IMR-90 (cell line): ENCODE measurements around the gene CIAO3. TPM values are rescaled to one million over a fixed set of nuclear protein-coding genes. Genes with fewer than 3 reads are reported as not detected.

ENCODE experiments used
- ATAC-seq: fragments of 200-7000 bp; cut with Tn5 transposase; 2 replicates; pipeline ENCODE4 v1.9.1; 2020; ENCODE audit warnings: low read depth, mild to moderate bottlenecking, moderate library complexity
- BruUV-seq: library from RNA; stranded (reverse); fragments of 400-500 nt; replicated peaks from 2 replicates; lab custom pipeline; 2021; lab: Mats Ljungman, UMichigan
- CTCF ChIA-PET: fragments of 300-600 bp; formaldehyde crosslinking; extraction: SDS; loops from one replicate; lab custom pipeline; 2021; ENCODE audit warnings: antibody characterized with exemption; lab: Yijun Ruan, JAX
- POLR2A ChIA-PET: fragments of 300-600 bp; sonication (Branson Sonifier 250); formaldehyde crosslinking; loops from one replicate; lab custom pipeline; 2022; ENCODE audit warnings: antibody characterized with exemption; ENCODE audit not compliant: unreplicated experiment; lab: Charles Lee
- DNase-seq: peaks from one replicate; pipeline ENCODE4 v3.0.0; 2013
- H2AFZ ChIP-seq: replicated peaks from 2 replicates; pipeline ENCODE3; 2013; ENCODE audit warnings: low read length, mild to moderate bottlenecking; ENCODE audit not compliant: poor library complexity
- H2AK5ac ChIP-seq: 2 replicates; pipeline ENCODE4 v1.6.1; 2013; ENCODE audit warnings: low read depth, low read length, inconsistent platforms
- H2AK9ac ChIP-seq: replicated peaks from 2 replicates; pipeline ENCODE3; 2013; ENCODE audit warnings: mild to moderate bottlenecking, low read depth, low read length, moderate library complexity; ENCODE audit not compliant: poor library complexity
- H2BK120ac ChIP-seq: 2 replicates; pipeline ENCODE4 v1.6.1; 2013; ENCODE audit warnings: low read depth, low read length, inconsistent platforms
- H2BK15ac ChIP-seq: 3 replicates; pipeline ENCODE4 v1.6.1; 2013; ENCODE audit warnings: low read depth, low read length, inconsistent platforms
- H2BK20ac ChIP-seq: 2 replicates; pipeline ENCODE4 v1.6.1; 2013; ENCODE audit warnings: low read depth, mild to moderate bottlenecking, inconsistent platforms, low read length, moderate library complexity
- H2BK5ac ChIP-seq: 2 replicates; pipeline ENCODE4 v1.6.1; 2013; ENCODE audit warnings: mild to moderate bottlenecking, low read depth, low read length, inconsistent platforms; ENCODE audit not compliant: poor library complexity, severe bottlenecking
- H3K14ac ChIP-seq: replicated peaks from 2 replicates; pipeline ENCODE4 v1.6.1; 2013; ENCODE audit warnings: low read depth, low read length, inconsistent platforms
- H3K18ac ChIP-seq: 2 replicates; pipeline ENCODE4 v1.6.1; 2013; ENCODE audit warnings: low read depth, low read length, control low read depth
- H3K23ac ChIP-seq: 2 replicates; pipeline ENCODE4 v1.6.1; 2013; ENCODE audit warnings: low read depth, low read length, inconsistent platforms
- H3K27ac ChIP-seq: 2 replicates; pipeline ENCODE4 v1.5.1; 2013; ENCODE audit warnings: mild to moderate bottlenecking, control low read depth, low read length; ENCODE audit not compliant: insufficient read depth
- H3K27me3 ChIP-seq: 2 replicates; pipeline ENCODE4 v1.6.1; 2013; ENCODE audit warnings: low read length; ENCODE audit not compliant: control insufficient read depth, insufficient read depth
- H3K36me3 ChIP-seq: 2 replicates; pipeline ENCODE4 v1.6.1; 2013; ENCODE audit warnings: low read length, mixed read lengths; ENCODE audit not compliant: control insufficient read depth, insufficient read depth
- H3K4ac ChIP-seq: 2 replicates; pipeline ENCODE4 v1.6.1; 2013; ENCODE audit warnings: low read depth, low read length, inconsistent platforms
- H3K4me1 ChIP-seq: 2 replicates; pipeline ENCODE4 v1.6.1; 2013; ENCODE audit warnings: low read length, mixed read lengths; ENCODE audit not compliant: control insufficient read depth, insufficient read depth
- H3K4me2 ChIP-seq: 2 replicates; pipeline ENCODE4 v1.6.1; 2013; ENCODE audit warnings: low read depth, mild to moderate bottlenecking, control low read depth, low read length, moderate library complexity
- H3K4me3 ChIP-seq: 2 replicates; pipeline ENCODE4 v1.5.1; 2013; ENCODE audit warnings: low read depth, mild to moderate bottlenecking, control low read depth, low read length, moderate library complexity; ENCODE audit not compliant: insufficient read depth
- H3K56ac ChIP-seq: 2 replicates; pipeline ENCODE4 v1.6.1; 2013; ENCODE audit warnings: low read length, inconsistent platforms; ENCODE audit not compliant: insufficient read depth; ENCODE audit errors: extremely low read depth
- H3K79me1 ChIP-seq, 2 experiments: 2 replicates each; pipeline ENCODE4 v1.6.1; 2013; ENCODE audit warnings: low read length in 2 of 2, inconsistent platforms in 1 of 2, low read depth in 1 of 2
- H3K9ac ChIP-seq: 2 replicates; pipeline ENCODE4 v1.6.1; 2013; ENCODE audit warnings: low read depth, low read length, control low read depth
- H3K9me1 ChIP-seq: 2 replicates; pipeline ENCODE4 v1.6.1; 2013; ENCODE audit warnings: low read length, inconsistent platforms; ENCODE audit not compliant: insufficient read depth
- H3K9me3 ChIP-seq: 2 replicates; pipeline ENCODE4 v1.6.1; 2013; ENCODE audit warnings: low read length; ENCODE audit not compliant: control insufficient read depth, insufficient read depth
- H4K20me1 ChIP-seq: 2 replicates; pipeline ENCODE4 v1.6.1; 2013; ENCODE audit warnings: low read length, inconsistent platforms; ENCODE audit not compliant: insufficient read depth
- H4K5ac ChIP-seq: 2 replicates; pipeline ENCODE4 v1.6.1; 2013; ENCODE audit warnings: mild to moderate bottlenecking, low read depth, low read length, control low read depth
- H4K8ac ChIP-seq, 2 experiments: 2 replicates each; pipeline ENCODE4 v1.6.1; 2013; ENCODE audit warnings: low read depth in 2 of 2, low read length in 2 of 2, control low read depth in 1 of 2, inconsistent platforms in 1 of 2
- H4K91ac ChIP-seq: 2 replicates; pipeline ENCODE4 v1.6.1; 2013; ENCODE audit warnings: low read depth, low read length, inconsistent platforms; ENCODE audit not compliant: insufficient read depth
- BHLHE40 ChIP-seq: fragments of 150-350 bp; IDR thresholded peaks from 2 replicates; pipeline ENCODE4 v1.6.1; 2016; ENCODE audit warnings: mild to moderate bottlenecking, low read depth, low read length
- CEBPB ChIP-seq: IDR thresholded peaks from 2 replicates; pipeline ENCODE4 v1.6.1; 2012; ENCODE audit warnings: low read depth, low read length, improper control_type of control experiment
- CHD1 ChIP-seq: IDR thresholded peaks from 2 replicates; pipeline ENCODE4 v1.6.1; 2012; ENCODE audit warnings: low read depth, low read length, improper control_type of control experiment
- FOS ChIP-seq: fragments of 150-350 bp; IDR thresholded peaks from 2 replicates; pipeline ENCODE4 v1.6.1; 2016; ENCODE audit warnings: low read depth, low read length
- MAFK ChIP-seq: IDR thresholded peaks from 2 replicates; pipeline ENCODE4 v1.6.1; 2012; ENCODE audit warnings: low read depth, low read length, improper control_type of control experiment
- MAZ ChIP-seq: IDR thresholded peaks from 2 replicates; pipeline ENCODE4 v1.6.1; 2012; ENCODE audit warnings: low read depth, mild to moderate bottlenecking, low read length, improper control_type of control experiment, moderate library complexity, borderline replicate concordance
- MXI1 ChIP-seq: IDR thresholded peaks from 2 replicates; pipeline ENCODE4 v1.6.1; 2012; ENCODE audit warnings: low read depth, mild to moderate bottlenecking, low read length, moderate library complexity, borderline replicate concordance
- NFE2L2 ChIP-seq: fragments of 150-350 bp; IDR thresholded peaks from 2 replicates; pipeline ENCODE4 v1.6.1; 2016; ENCODE audit warnings: low read depth, mild to moderate bottlenecking, low read length
- POLR2A ChIP-seq: IDR thresholded peaks from 2 replicates; pipeline ENCODE4 v1.6.1; 2012; ENCODE audit warnings: mild to moderate bottlenecking, low read depth, low read length
- RAD21 ChIP-seq: IDR thresholded peaks from 2 replicates; pipeline ENCODE4 v1.6.1; 2012; ENCODE audit warnings: low read length, improper control_type of control experiment
- RCOR1 ChIP-seq: IDR thresholded peaks from 2 replicates; pipeline ENCODE4 v1.6.1; 2012; ENCODE audit warnings: mild to moderate bottlenecking, low read length, improper control_type of control experiment; ENCODE audit not compliant: insufficient replicate concordance
- RFX5 ChIP-seq: IDR thresholded peaks from 2 replicates; pipeline ENCODE4 v1.8.0; 2012; ENCODE audit warnings: low read depth, mild to moderate bottlenecking, low read length, moderate library complexity
- SMC3 ChIP-seq: fragments of 150-350 bp; IDR thresholded peaks from 2 replicates; pipeline ENCODE4 v1.6.1; 2016; ENCODE audit warnings: low read depth, mild to moderate bottlenecking, antibody characterized with exemption, low read length, moderate library complexity
- USF2 ChIP-seq: fragments of 150-350 bp; IDR thresholded peaks from 2 replicates; pipeline ENCODE4 v1.6.1; 2017; ENCODE audit warnings: mild to moderate bottlenecking, antibody characterized with exemption, low read length, low read depth
- WGBS, 2 experiments: methylation state at CpG; one replicate each; pipeline versions ENCODE4 v1.1.5 to v1.1.7; 2013; ENCODE audit warnings: missing lambda C conversion rate in 2 of 2; ENCODE audit not compliant: insufficient read length in 1 of 2; ENCODE audit errors: extremely low coverage in 2 of 2; 5-methylcytosine and 5-hydroxymethylcytosine counted together
- dilution Hi-C: fragments of 300-500 bp; cut with HindIII; formaldehyde crosslinking; loops from one replicate; pipeline ENCODE4 v1.14.3; 2018; ENCODE audit warnings: low sequenced_read_pairs; ENCODE audit not compliant: unreplicated experiment
- in situ Hi-C: fragments of 300-500 bp; cut with MboI; formaldehyde crosslinking; loops from 3 replicates; pipeline ENCODE4 v1.14.3; 2019; ENCODE audit warnings: low sequenced_read_pairs, inconsistent platforms, mixed read lengths
- intact Hi-C: fragments of 100-400 bp; cut with micrococcal nuclease; formaldehyde crosslinking; loops from 2 replicates; pipeline ENCODE4 v1.10.0; 2022
- polyA plus RNA-seq, 3 experiments: library from polyadenylated mRNA; depleted of rRNA; stranded (reverse); fragments of >200 nt; gene quantifications; 2 replicates each; pipeline ENCODE4 v1.2.3, GENCODE V29; 2012; ENCODE audit warnings: low replicate concordance in 1 of 3
- total RNA-seq: library from RNA; depleted of rRNA; stranded (reverse); fragments of >200 nt; gene quantifications from 2 replicates; pipeline ENCODE4 v1.2.3, GENCODE V29; 2012
- TF ChIP-seq, protein P1 (sequence below): conservative IDR thresholded peaks from 2 replicates; pipeline ENCODE4 v1.5.1; 2012; ENCODE audit warnings: mild to moderate bottlenecking, low read depth, low read length, improper control_type of control experiment
- TF ChIP-seq, protein P2 (sequence below): fragments of 150-350 bp; IDR thresholded peaks from 2 replicates; pipeline ENCODE4 v1.6.1; 2016; ENCODE audit warnings: low read depth, mild to moderate bottlenecking, low read length, moderate library complexity, borderline replicate concordance

The CIAO3 gene
- total and polyA plus RNA-seq, 2 of the 4 experiments (the other 2 are of a cell fraction) = 17.0 to 20.2 TPM

DNA sequence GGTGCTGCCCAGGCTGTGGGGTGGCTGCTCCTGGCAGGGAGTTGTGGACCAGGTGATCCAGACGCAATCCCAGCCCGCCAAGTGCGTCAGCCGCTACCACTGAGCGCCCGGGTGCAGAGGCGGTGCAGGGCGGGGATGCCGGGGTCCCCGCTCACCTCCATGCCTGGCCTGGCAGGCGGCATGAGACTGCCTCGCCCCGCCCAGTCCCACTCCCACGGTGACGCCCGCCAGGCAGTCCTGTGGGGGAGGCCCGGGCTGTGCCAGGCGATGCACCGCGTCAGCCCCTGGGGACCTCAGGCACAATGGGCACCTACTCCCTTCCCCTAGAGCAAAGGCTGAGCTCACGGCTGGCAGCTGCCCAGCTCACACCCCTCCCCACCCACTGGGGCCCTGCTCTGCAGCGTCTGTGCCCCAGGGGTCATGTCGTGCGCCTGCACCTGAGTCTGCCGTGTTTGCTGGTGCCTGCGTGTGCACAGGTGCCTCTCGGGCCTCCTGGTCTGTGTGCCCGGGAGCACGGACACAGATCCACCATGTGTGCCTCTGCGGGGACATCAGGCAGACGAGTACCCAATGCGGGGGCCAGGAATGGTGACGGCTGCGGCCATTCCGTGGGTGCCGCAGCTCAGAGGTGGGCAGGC is 42.1 kb upstream of the CIAO3 start:
- TF ChIP-seq USF2 (no peak), FOS (no peak), POLR2A (no peak), RFX5 (no peak), CHD1 (no peak), SMC3 (no peak), CEBPB (no peak), MAZ (no peak), BHLHE40 (no peak), RAD21 (no peak), RCOR1 (no peak), MXI1 (no peak), NFE2L2 (no peak), MAFK (no peak)
- TF ChIP-seq, protein P1, sequence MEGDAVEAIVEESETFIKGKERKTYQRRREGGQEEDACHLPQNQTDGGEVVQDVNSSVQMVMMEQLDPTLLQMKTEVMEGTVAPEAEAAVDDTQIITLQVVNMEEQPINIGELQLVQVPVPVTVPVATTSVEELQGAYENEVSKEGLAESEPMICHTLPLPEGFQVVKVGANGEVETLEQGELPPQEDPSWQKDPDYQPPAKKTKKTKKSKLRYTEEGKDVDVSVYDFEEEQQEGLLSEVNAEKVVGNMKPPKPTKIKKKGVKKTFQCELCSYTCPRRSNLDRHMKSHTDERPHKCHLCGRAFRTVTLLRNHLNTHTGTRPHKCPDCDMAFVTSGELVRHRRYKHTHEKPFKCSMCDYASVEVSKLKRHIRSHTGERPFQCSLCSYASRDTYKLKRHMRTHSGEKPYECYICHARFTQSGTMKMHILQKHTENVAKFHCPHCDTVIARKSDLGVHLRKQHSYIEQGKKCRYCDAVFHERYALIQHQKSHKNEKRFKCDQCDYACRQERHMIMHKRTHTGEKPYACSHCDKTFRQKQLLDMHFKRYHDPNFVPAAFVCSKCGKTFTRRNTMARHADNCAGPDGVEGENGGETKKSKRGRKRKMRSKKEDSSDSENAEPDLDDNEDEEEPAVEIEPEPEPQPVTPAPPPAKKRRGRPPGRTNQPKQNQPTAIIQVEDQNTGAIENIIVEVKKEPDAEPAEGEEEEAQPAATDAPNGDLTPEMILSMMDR = no peak
- TF ChIP-seq, protein P2, sequence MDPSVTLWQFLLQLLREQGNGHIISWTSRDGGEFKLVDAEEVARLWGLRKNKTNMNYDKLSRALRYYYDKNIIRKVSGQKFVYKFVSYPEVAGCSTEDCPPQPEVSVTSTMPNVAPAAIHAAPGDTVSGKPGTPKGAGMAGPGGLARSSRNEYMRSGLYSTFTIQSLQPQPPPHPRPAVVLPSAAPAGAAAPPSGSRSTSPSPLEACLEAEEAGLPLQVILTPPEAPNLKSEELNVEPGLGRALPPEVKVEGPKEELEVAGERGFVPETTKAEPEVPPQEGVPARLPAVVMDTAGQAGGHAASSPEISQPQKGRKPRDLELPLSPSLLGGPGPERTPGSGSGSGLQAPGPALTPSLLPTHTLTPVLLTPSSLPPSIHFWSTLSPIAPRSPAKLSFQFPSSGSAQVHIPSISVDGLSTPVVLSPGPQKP = no peak
- no peak overlapping the region for H2AK5ac ChIP-seq
- intact Hi-C loops = no loop called here
- no peak overlapping the region for H3K18ac ChIP-seq
- H3K23ac ChIP-seq = no peak overlapping the region
- no peak overlapping the region for H4K5ac ChIP-seq
- H3K9me1 ChIP-seq = no peaks in the 10 kb centered on the region
- peaks cover 3 to 24% of the 10 kb centered on the region in 2 experiments; a peak in 1 of 4 replicates for H3K79me1 ChIP-seq
- dilution Hi-C loops = no loop called here
- no peak overlapping the region for H3K4me3 ChIP-seq
- H3K36me3 ChIP-seq = peaks cover 10% of the 10 kb centered on the region; the same call in 1 of the 2 replicates
- no peak overlapping the region for H3K4me2 ChIP-seq
- H4K91ac ChIP-seq = no peak overlapping the region
- in situ Hi-C loops = no loop called here
- H3K4me1 ChIP-seq = peaks cover 11% of the 10 kb centered on the region; the same call in 1 of the 2 replicates
- H4K8ac ChIP-seq = no peak overlapping the region
- no peak overlapping the region for H3K27ac ChIP-seq
- no peak overlapping the region for H3K9ac ChIP-seq
- no peak for DNase-seq
- no peak overlapping the region for H2BK20ac ChIP-seq
- H2BK5ac ChIP-seq = no peak overlapping the region
- no peak overlapping the region for H2AK9ac ChIP-seq
- peaks cover 19% of the 10 kb centered on the region for H4K20me1 ChIP-seq
- H3K9me3 ChIP-seq = no peaks in the 10 kb centered on the region
- no peak overlapping the region for H3K4ac ChIP-seq
- ATAC-seq = no peak
- no TSS peak for BruUV-seq
- 68% methylated on average over 13 of the region's 36 CpGs; no CpG with 5 or more reads in 1 of the 2 experiments for WGBS, 2 experiments
- no peak overlapping the region for H3K56ac ChIP-seq
- POLR2A ChIA-PET = no interaction called here
- no peak overlapping the region for H3K14ac ChIP-seq
- H2BK120ac ChIP-seq = no peak overlapping the region
- CTCF ChIA-PET = interaction anchor here (0.9 kb wide), 1 partner anchor 70 kb away, joined by 3 read pairs; no protein-coding TSS in a partner anchor
- H2AFZ ChIP-seq = no peak overlapping the region
- H3K27me3 ChIP-seq = peaks cover 9% of the 10 kb centered on the region; the same call in 1 of the 2 replicates
- no peak overlapping the region for H2BK15ac ChIP-seq
